ENCODE measurements around the gene ACAD11. TPM values are rescaled to one million over a fixed set of nuclear protein-coding genes. Genes with fewer than 3 reads are reported as not detected.

ACAD11 gene
- total and polyA plus RNA-seq, 4 donors = 20.3 to 42.2 (median 26.1) TPM

- H3K9me3 ChIP-seq (ENCODE audit: control insufficient read depth, insufficient read depth, low read length) = no peaks in the 10 kb centered on the region
Observed at GRCh38 chr3:132669256-132669777, 9.7 kb upstream of the ACAD11 start.

GRCh38 chr3:132665230-132665745 lies 5.7 kb upstream of the ACAD11 start:
- no CpG with 5 or more reads among the region's 3 CpGs for WGBS (ENCODE audit: insufficient coverage)
- DNase-seq (ENCODE audit: low read depth in 4 of 6, low spot score in 6 of 6) = no peak
- H3K27ac ChIP-seq (ENCODE audit: low read depth, low read length) = no peak overlapping the region

More at GRCh38 chr3:132669256-132669777, 9.7 kb upstream of the ACAD11 start:
- Histone ChIP-seq H3K36me3 (ENCODE audit: control insufficient read depth, insufficient read depth, low read length) (peaks cover 8% of the 10 kb centered on the region), H3K27me3 (ENCODE audit: control insufficient read depth, insufficient read depth, low read length) (no peaks in the 10 kb centered on the region), H3K27ac (ENCODE audit: low read depth, low read length) (no peak overlapping the region), H3K4me3 (ENCODE audit: low read depth, low read length) (no peak overlapping the region), H3K4me1 (ENCODE audit: control insufficient read depth, insufficient read depth, low read length) (no peaks in the 10 kb centered on the region)
- no peak for DNase-seq (ENCODE audit: low read depth in 4 of 6, low spot score in 6 of 6)
- 96% methylated on average over 5 of the region's 5 CpGs for WGBS (ENCODE audit: insufficient coverage)

DNA sequence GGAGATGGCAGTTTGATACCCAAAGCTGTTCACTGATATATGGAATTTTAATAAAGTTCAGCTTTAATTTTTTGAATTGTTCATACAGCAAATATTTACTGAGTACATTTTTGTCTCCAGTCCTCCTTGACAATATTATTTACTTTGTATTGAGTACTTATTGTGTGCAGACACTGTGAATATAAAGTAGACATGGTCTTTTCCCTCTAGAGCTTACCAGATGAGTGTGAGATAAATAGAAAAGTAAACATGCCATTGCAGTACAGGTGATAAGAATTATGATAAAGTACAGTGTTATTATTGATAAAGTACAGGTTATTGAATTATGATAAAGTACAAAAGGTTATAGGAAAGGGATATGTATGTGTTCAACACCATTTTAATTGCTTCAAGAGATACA lies 2.6 kb upstream of the ACAD11 start:
- H3K4me1 ChIP-seq (ENCODE audit: control insufficient read depth, insufficient read depth, low read length) = no peaks in the 10 kb centered on the region

More at GRCh38 chr3:132665230-132665745, 5.7 kb upstream of the ACAD11 start:
- Histone ChIP-seq H3K9me3 (ENCODE audit: control insufficient read depth, insufficient read depth, low read length) (no peaks in the 10 kb centered on the region), H3K4me1 (ENCODE audit: control insufficient read depth, insufficient read depth, low read length) (no peaks in the 10 kb centered on the region), H3K4me3 (ENCODE audit: low read depth, low read length) (no peak overlapping the region), H3K36me3 (ENCODE audit: control insufficient read depth, insufficient read depth, low read length) (no peaks in the 10 kb centered on the region), H3K27me3 (ENCODE audit: control insufficient read depth, insufficient read depth, low read length) (no peaks in the 10 kb centered on the region)

GRCh38 chr3:132661101-132661500 lies 1.5 kb upstream of the ACAD11 start:
- peak in 1 of 6 donors; percentile 6 for DNase-seq (ENCODE audit: low read depth in 4 of 6, low spot score in 6 of 6)
- H3K27me3 ChIP-seq (ENCODE audit: control insufficient read depth, insufficient read depth, low read length) = no peaks in the 10 kb centered on the region
- WGBS (ENCODE audit: insufficient coverage) = no CpG with 5 or more reads among the region's 8 CpGs
- H3K9me3 ChIP-seq (ENCODE audit: control insufficient read depth, insufficient read depth, low read length) = no peaks in the 10 kb centered on the region
- no peaks in the 10 kb centered on the region for H3K36me3 ChIP-seq (ENCODE audit: control insufficient read depth, insufficient read depth, low read length)
- H3K4me1 ChIP-seq (ENCODE audit: control insufficient read depth, insufficient read depth, low read length) = no peaks in the 10 kb centered on the region
- H3K4me3 ChIP-seq (ENCODE audit: low read depth, low read length) = peak overlapping the region; percentile 88
- no peak overlapping the region for H3K27ac ChIP-seq (ENCODE audit: low read depth, low read length)

More for the DNA sequence above, 2.6 kb upstream of the ACAD11 start:
- no peak for DNase-seq (ENCODE audit: low read depth in 4 of 6, low spot score in 6 of 6)
- Histone ChIP-seq H3K36me3 (ENCODE audit: control insufficient read depth, insufficient read depth, low read length) (no peaks in the 10 kb centered on the region), H3K9me3 (ENCODE audit: control insufficient read depth, insufficient read depth, low read length) (no peaks in the 10 kb centered on the region), H3K27ac (ENCODE audit: low read depth, low read length) (no peak overlapping the region), H3K27me3 (ENCODE audit: control insufficient read depth, insufficient read depth, low read length) (no peaks in the 10 kb centered on the region), H3K4me3 (ENCODE audit: low read depth, low read length) (no peak overlapping the region)

GRCh38 chr3:132660811-132661070 lies 1.1 kb upstream of the ACAD11 start:
- no peaks in the 10 kb centered on the region for H3K4me1 ChIP-seq (ENCODE audit: control insufficient read depth, insufficient read depth, low read length)
- no peaks in the 10 kb centered on the region for H3K27me3 ChIP-seq (ENCODE audit: control insufficient read depth, insufficient read depth, low read length)
- peak overlapping the region; percentile 88 for H3K4me3 ChIP-seq (ENCODE audit: low read depth, low read length)
- no peaks in the 10 kb centered on the region for H3K36me3 ChIP-seq (ENCODE audit: control insufficient read depth, insufficient read depth, low read length)
- 0% methylated on average over 2 of the region's 5 CpGs for WGBS (ENCODE audit: insufficient coverage)
- DNase-seq (ENCODE audit: low read depth in 4 of 6, low spot score in 6 of 6) = peak in 1 of 6 donors; percentile 19
- peak overlapping the region; percentile 96 for H3K27ac ChIP-seq (ENCODE audit: low read depth, low read length)
- no peaks in the 10 kb centered on the region for H3K9me3 ChIP-seq (ENCODE audit: control insufficient read depth, insufficient read depth, low read length)

GRCh38 chr3:132660052-132660810 lies 622 bp upstream of the ACAD11 start, which contains the start of gene UBA5:
UBA5 (plus strand) TSS chr3:132660329; CDS start chr3:132660538, 209 bp downstream.
- WGBS (ENCODE audit: insufficient coverage) = under 1% methylated on average over 64 of the region's 64 CpGs
- H3K36me3 ChIP-seq (ENCODE audit: control insufficient read depth, insufficient read depth, low read length) = no peaks in the 10 kb centered on the region
- DNase-seq (ENCODE audit: low read depth in 4 of 6, low spot score in 6 of 6) = peak in 4 of 6 donors; percentile 40 to 91 (median 75)
- H3K27ac ChIP-seq (ENCODE audit: low read depth, low read length) = peak within 1 kb of the TSS; percentile 96
- H3K9me3 ChIP-seq (ENCODE audit: control insufficient read depth, insufficient read depth, low read length) = no peaks in the 10 kb centered on the region
- H3K4me1 ChIP-seq (ENCODE audit: control insufficient read depth, insufficient read depth, low read length) = no peaks in the 10 kb centered on the region
- no peaks in the 10 kb centered on the region for H3K27me3 ChIP-seq (ENCODE audit: control insufficient read depth, insufficient read depth, low read length)
- H3K4me3 ChIP-seq (ENCODE audit: low read depth, low read length) = peak within 1 kb of the TSS; percentile 88

GRCh38 chr3:132659000-132659364 lies 627 bp downstream of the ACAD11 start:
- Histone ChIP-seq H3K36me3 (ENCODE audit: control insufficient read depth, insufficient read depth, low read length) (no peaks in the 10 kb centered on the region), H3K4me3 (ENCODE audit: low read depth, low read length) (peak overlapping the region; percentile 88), H3K27ac (ENCODE audit: low read depth, low read length) (peak overlapping the region; percentile 96), H3K4me1 (ENCODE audit: control insufficient read depth, insufficient read depth, low read length) (no peaks in the 10 kb centered on the region), H3K27me3 (ENCODE audit: control insufficient read depth, insufficient read depth, low read length) (no peaks in the 10 kb centered on the region), H3K9me3 (ENCODE audit: control insufficient read depth, insufficient read depth, low read length) (no peaks in the 10 kb centered on the region)
- no peak for DNase-seq (ENCODE audit: low read depth in 4 of 6, low spot score in 6 of 6)
- WGBS (ENCODE audit: insufficient coverage) = 14% methylated on average over 7 of the region's 7 CpGs

DNA sequence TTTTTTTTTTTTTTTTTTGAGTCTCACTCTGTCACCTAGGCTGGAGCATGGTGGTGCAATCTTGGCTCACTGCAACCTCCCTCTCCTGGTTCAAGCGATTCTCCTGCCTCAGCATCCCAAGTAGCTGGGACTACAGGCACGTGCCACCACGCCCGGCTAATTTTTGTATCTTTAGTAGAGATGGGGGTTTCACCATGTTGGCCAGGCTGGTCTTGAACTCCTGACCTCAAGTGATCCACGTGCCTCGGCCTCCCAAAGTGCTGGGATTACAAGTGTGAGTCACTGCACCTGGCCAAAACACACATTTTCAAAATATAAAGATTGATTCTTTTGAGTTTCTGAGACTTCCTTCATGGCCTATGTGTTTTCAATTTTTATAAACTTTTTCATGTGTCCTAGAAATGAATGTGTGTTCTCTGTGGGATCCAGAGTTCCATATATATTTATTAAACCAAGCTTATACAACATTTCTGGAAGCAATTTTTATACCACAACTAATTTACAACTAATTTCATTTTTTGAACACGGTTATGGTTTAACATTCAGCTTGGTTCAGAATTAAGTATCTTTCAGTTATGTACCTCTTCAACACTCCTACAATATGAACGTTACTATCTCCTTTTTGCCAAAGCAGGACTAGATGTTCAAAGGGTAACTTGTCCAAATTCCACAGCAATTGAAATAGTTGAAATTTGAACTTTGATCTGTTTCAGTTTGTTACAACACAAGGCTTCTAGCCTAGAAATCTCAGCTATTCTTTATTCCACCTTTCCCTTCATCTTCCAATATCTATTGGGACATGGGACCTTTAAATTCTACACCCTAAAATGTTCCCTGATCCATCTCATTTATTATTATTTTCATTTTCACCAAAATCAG lies 1.5 kb downstream of the ACAD11 start:
- H3K36me3 ChIP-seq (ENCODE audit: control insufficient read depth, insufficient read depth, low read length) = no peaks in the 10 kb centered on the region
- WGBS (ENCODE audit: insufficient coverage) = no CpG with 5 or more reads among the region's 8 CpGs
- no peak overlapping the region for H3K27ac ChIP-seq (ENCODE audit: low read depth, low read length)
- no peak overlapping the region for H3K4me3 ChIP-seq (ENCODE audit: low read depth, low read length)
- no peak for DNase-seq (ENCODE audit: low read depth in 4 of 6, low spot score in 6 of 6)
- no peaks in the 10 kb centered on the region for H3K9me3 ChIP-seq (ENCODE audit: control insufficient read depth, insufficient read depth, low read length)
- H3K4me1 ChIP-seq (ENCODE audit: control insufficient read depth, insufficient read depth, low read length) = no peaks in the 10 kb centered on the region
- H3K27me3 ChIP-seq (ENCODE audit: control insufficient read depth, insufficient read depth, low read length) = no peaks in the 10 kb centered on the region

- no peaks in the 10 kb centered on the region for H3K4me1 ChIP-seq (ENCODE audit: control insufficient read depth, insufficient read depth, low read length)
- H3K36me3 ChIP-seq (ENCODE audit: control insufficient read depth, insufficient read depth, low read length) = no peaks in the 10 kb centered on the region
- 80% methylated on average over 2 of the region's 2 CpGs for WGBS (ENCODE audit: insufficient coverage)
- DNase-seq (ENCODE audit: low read depth in 4 of 6, low spot score in 6 of 6) = no peak
- no peak overlapping the region for H3K4me3 ChIP-seq (ENCODE audit: low read depth, low read length)
- no peaks in the 10 kb centered on the region for H3K9me3 ChIP-seq (ENCODE audit: control insufficient read depth, insufficient read depth, low read length)
- H3K27me3 ChIP-seq (ENCODE audit: control insufficient read depth, insufficient read depth, low read length) = no peaks in the 10 kb centered on the region
- no peak overlapping the region for H3K27ac ChIP-seq (ENCODE audit: low read depth, low read length)
Observed at GRCh38 chr3:132655471-132655870, 4.1 kb downstream of the ACAD11 start.

All from spinal cord (tissue), 10 donors.